D341Med (cell line): Measurements from ENCODE around the gene LTB4R.
A peak's percentile ranks its signal among the peaks of the same experiment; 100 is the strongest.
"Not testable (repeated sequence)": the region's sequence is repeated elsewhere in the genome, so short reads cannot be mapped to it uniquely, and the experiment has no call there.

Experiments
- DNase-seq: peaks from one replicate; pipeline ENCODE4 v3.0.0; 2012; ENCODE audit warnings: low spot score

LTB4R gene

GRCh38 chr14:24343795-24344660 lies 32.7 kb downstream of the LTB4R start:
- DNase-seq, result no peak

DNA sequence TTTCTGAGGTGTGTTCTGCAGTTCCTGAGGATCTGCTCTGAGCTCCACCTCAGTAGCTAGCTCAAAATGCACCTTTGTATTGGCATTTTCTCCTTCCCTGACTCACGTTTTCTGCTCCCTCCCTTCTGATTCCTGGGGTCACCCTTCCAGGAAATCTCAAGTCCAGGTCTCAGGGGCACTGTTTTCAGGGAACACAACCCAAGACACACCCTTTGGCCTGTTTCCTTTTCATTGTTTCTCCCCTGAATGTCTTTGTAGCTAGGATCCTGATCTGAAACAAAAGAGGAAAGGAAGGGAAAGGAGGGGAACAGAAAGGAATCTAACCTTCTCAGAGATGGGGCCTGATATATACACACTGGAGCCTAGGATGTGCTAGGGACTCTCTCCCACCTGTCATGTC lies 35.8 kb downstream of the LTB4R start:
- no peak for DNase-seq

DNA sequence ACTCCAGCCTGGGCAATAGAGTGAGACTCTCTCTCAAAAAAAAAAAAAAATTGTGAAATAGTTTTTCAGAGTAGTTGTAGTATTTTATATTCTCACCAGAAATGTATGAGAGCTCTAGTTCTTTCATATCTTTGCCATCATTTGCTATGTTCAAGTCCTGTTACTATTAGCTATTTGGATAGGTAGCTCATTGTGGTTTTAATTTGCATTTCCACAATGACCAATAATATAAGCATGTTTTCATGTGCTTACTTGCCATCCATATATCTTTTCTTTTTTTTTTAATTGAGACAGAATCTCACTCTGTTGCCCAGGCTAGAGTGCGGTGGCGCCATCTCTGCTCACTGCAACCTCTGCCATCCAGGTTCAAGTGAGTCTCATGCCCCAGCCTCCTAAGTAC lies 36.9 kb downstream of the LTB4R start:
- DNase-seq, result no peak

DNA sequence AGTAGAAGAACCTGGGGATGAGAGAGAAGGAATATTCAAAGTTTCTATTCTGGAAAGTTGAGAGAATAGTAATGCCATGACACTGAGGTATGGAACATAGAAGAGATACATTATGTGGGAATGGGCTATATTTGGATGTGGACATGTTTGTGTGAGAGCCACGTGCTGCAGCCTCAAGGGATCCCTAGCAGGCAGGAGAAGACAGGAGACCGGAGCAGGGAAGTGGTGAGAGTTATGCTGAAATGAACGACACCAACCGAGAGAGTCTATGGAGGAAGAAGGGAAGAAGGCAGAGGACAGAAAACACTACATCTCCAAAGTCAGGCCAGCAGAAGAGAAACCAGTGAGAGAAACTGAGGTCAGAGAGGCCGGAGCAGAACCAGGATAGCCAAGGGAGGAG lies 38.4 kb downstream of the LTB4R start:
- no peak for DNase-seq

DNA sequence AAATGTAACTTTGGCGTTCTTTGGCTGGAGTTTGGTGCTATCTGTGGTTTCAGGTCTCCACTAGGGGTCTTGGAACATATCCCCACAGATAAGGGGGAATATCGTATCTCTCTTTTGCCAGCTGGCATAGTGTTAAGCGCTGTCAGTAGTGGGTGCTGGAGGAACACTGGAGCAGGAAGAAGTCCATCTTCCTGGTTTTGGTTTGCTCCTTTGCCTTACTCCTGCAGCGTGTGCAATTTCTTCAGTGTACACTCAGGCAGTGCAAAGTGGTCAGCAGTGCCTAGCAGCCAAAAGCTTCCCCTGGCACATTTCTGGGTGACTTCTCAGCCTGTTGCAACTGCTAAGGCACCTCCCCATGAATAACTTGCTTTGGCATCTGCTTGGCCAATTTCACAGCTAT lies 40.2 kb downstream of the LTB4R start:
- DNase-seq, result no peak

- no peak for DNase-seq
These were observed 42.5 kb downstream of the LTB4R start for GRCh38 chr14:24353559-24354481.

DNA sequence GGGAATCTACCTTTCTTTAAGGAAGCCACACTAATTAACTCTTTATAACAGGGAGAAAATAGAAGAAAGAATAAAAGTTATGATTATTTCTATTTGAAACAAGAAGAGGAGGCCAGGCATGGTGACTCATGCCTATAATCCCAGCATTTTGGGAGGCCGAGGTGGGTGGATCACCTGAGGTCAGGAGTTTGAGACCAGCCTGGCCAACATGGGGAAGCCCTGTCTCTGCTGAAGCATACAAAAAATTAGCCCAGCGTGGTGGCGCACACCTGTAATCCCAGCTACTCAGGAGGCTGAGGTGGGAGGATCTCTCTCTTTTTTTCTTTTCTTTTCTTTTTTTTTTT lies 43.2 kb downstream of the LTB4R start:
- DNase-seq, result not testable (repeated sequence)

- no peak for DNase-seq
These were observed 43.7 kb downstream of the LTB4R start for GRCh38 chr14:24355009-24355408.

GRCh38 chr14:24356208-24356607 lies 44.9 kb downstream of the LTB4R start:
- DNase-seq, result no peak

DNA sequence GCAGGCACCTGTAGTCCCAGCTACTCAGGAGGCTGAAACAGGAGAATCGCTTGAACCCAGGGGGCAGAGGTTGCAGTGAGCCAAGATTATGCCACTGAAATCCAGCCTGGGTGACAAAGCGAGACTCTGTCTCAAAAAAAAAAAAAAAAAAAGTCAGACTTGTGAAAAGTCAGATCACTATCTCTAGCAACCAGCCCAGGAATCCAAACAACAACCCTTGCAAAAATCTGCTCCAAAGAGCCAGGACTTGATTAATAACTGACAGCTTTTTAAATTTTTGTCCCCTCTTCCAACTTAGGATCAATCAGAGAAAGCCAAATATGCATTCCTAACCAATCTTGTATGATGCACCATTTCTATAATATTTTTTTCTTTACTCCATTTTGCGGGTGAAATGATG lies 49.0 kb downstream of the LTB4R start:
- DNase-seq, result no peak

- no peak for DNase-seq
These were observed 50.0 kb downstream of the LTB4R start for GRCh38 chr14:24361326-24361725.

DNA sequence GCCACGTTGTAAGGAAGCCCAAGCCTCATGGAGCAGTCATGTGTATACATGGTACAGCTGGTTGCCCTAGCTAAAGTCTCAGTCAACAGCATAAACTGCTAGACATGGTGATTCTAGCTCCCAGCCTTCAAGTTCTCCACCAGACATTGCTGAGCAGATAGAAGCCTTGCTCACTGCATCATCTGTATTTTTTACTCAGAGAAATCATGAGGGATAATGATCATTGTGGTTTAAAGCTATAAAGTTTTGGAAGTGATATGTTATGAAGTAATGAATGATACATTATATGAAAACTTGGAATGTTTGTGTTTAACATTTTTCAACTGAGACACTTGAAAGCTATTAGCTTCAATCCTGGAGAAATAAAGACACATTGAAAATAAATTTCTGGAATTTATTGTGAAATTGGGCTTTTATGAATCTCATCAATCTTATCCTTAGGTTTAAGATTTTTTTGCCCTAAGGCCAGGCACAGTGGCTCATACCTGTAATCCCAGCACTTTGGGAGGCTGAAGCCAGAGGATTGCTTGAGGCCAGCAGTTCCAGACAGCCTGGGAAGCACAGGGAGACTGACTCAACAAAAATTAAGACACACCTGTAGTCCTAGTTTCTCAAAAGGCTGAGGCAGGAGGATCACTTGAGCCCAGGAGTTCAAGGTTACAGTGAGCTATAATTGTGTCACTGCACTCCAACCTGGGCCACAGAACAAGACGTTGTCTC lies 51.1 kb downstream of the LTB4R start:
- no peak for DNase-seq

DNA sequence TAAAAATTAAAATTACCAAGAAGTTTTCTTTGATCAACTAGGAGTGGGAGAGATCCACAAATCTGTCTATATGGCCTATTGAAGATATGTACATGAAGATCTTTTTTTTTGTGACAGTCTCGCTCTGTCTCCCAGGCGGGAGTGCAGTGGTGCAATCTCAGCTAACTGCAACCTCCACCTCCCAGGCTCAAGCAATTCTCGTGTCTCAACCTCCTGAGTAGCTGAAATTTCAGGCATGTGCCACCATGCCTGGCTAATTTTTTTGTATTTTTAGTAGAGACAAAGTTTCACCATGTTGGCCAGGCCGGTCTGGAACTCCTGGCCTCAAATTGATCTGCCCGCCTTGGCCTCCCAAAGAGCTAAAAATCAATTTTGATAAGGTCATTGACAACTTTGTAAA lies 52.1 kb downstream of the LTB4R start:
- DNase-seq, result no peak

GRCh38 chr14:24364841-24365240 lies 53.5 kb downstream of the LTB4R start:
- no peak for DNase-seq

- peak; percentile 66 for DNase-seq
These were observed 54.5 kb downstream of the LTB4R start for GRCh38 chr14:24365600-24366412.

DNA sequence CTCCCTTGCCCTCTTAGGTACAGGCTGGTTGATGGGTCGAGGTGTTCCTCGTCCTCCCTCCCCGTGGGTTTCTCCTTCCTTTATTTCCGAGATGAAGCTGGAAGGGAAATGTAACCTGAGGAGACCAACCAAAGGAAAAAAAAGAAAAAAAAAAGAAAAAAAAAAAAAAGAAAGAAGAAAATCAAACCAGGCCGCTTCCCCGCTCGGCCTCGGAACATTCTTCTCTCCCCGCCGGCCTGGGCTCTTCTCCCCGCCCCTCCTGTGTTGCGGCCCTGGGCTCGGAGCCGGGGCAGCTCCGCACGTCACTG lies 55.1 kb downstream of the LTB4R start:
- no peak for DNase-seq

DNA sequence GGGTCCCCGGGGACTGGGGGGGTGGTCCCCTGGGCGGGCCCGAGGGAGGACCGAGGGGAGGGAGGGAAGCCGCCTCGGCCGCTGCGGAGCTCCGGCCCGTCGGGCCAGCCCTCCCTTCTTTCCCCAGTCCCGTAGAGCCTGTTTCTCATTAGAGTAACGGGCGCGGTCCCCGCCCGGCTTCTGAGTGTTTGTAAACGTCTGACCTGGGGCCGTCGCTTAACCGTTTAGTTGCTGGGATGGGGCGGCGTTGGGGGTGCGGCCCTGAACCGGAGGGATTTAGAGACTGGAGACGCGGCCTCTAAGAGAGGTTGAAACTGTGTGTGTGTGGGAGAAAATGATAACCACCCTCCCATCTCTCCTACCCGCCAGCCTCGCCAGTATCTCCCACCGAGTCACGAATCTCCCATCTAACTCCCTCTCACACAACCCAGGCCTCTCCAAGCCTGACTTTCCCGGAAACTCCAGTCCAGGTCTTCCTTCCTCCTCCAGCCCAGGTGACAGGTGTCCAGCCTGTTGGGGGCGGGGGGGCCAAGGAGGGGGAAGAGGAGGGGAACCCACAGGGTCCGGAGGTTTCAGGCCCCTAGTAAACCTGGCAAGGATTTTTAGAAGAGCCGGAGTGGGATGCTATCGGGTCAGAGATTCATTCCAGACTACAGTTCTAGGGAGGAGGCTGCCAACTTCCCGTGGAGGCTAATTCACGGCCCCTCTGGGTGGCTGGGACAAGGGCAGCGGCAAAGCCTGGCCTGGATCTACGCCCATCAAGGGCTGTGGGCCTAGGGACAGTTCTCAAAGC lies 55.6 kb downstream of the LTB4R start:
- peak; percentile 92 for DNase-seq
